A549 treated with AZD2906 at 1 μM for 4 hours (cell line): ENCODE measurements around the gene CDK5. TPM values are rescaled to one million over a fixed set of nuclear protein-coding genes. Genes with fewer than 3 reads are reported as not detected.

Source experiments
- total RNA-seq: library from RNA; stranded (reverse); fragments of 200-300 nt; extraction: Qiagen RNA extraction; gene quantifications from 5 replicates; pipeline ENCODE4 v1.2.3, GENCODE V29; 2022

Gene CDK5
- 29.4 to 32.4 TPM (median 30.5 TPM) in 5 replicates for total RNA-seq

GRCh38 chr7:151057506-151057988 is at the start of gene CDK5:
TSS of gene CDK5 (minus strand) at chr7:151057897. CDS start at chr7:151057848, 49 bp downstream.

GRCh38 chr7:151085691-151086620 is 28.3 kb upstream of the CDK5 start, which contains the start of gene AGAP3:
TSS of gene AGAP3 (plus strand) at chr7:151086475. CDS start at chr7:151086742, 267 bp downstream.

GRCh38 chr7:151083071-151083823 is 25.6 kb upstream of the CDK5 start, which contains the start of gene TMUB1:
TSS of gene TMUB1 (minus strand) at chr7:151083493. CDS start at chr7:151082563, 930 bp downstream.

GRCh38 chr7:151080522-151081169 is 22.9 kb upstream of the CDK5 start, which contains the start of gene FASTK:
TSS of gene FASTK (minus strand) at chr7:151080809. CDS start at chr7:151080766, 43 bp downstream.

GRCh38 chr7:151059367-151060112 is 1.8 kb upstream of the CDK5 start, which contains the start of gene SLC4A2:
TSS of gene SLC4A2 (plus strand) at chr7:151059589. CDS start at chr7:151061988, 2,399 bp downstream.

GRCh38 chr7:151047976-151048815 is 9.5 kb downstream of the CDK5 start, which contains the start of gene ASIC3:
TSS of gene ASIC3 (plus strand) at chr7:151048531. CDS start at chr7:151048886, 355 bp downstream.

GRCh38 chr7:151028131-151028947 is 29.4 kb downstream of the CDK5 start, which contains the start of gene ABCB8:
TSS of gene ABCB8 (plus strand) at chr7:151028450. CDS start at chr7:151028516, 66 bp downstream.

GRCh38 chr7:151024435-151025056 is 33.2 kb downstream of the CDK5 start, which contains the start of gene ATG9B:
TSS of gene ATG9B (minus strand) at chr7:151024494. CDS start at chr7:151024423, 71 bp downstream.

Other genes with a start within 250 kb of the CDK5 start
- 0.02 to 0.07 TPM (median 0.05 TPM) in 4 of 5 replicates, not detected in the other for gene AOC1, start 205.4 kb downstream of the CDK5 start, total RNA-seq
- gene KCNH2, start 79.6 kb downstream of the CDK5 start, total RNA-seq, result 4.0 to 5.9 TPM (median 5.4 TPM) in 5 replicates
- 0.30 to 0.69 TPM (median 0.58 TPM) in 5 replicates for gene NOS3, start 66.9 kb downstream of the CDK5 start, total RNA-seq
- 0.28 to 0.88 TPM (median 0.71 TPM) in 5 replicates for gene ATG9B, start 33.4 kb downstream of the CDK5 start, total RNA-seq
- 36.9 to 51.7 TPM (median 49.2 TPM) in 5 replicates for gene ABCB8, start 29.4 kb downstream of the CDK5 start, total RNA-seq
- 5.1 to 9.9 TPM (median 8.9 TPM) in 5 replicates for gene ASIC3, start 9.4 kb downstream of the CDK5 start, total RNA-seq
- gene SLC4A2, start 1.7 kb upstream of the CDK5 start, total RNA-seq, result 168 to 269 TPM (median 251 TPM) in 5 replicates
- gene FASTK, start 22.9 kb upstream of the CDK5 start, total RNA-seq, result 54.6 to 80.1 TPM (median 75.3 TPM) in 5 replicates
- 36.0 to 59.2 TPM (median 58.8 TPM) in 5 replicates for gene TMUB1, start 25.6 kb upstream of the CDK5 start, total RNA-seq
- 46.2 to 59.5 TPM (median 59.1 TPM) in 5 replicates for gene AGAP3, start 28.6 kb upstream of the CDK5 start, total RNA-seq
- gene GBX1, start 109.8 kb upstream of the CDK5 start, total RNA-seq, result 0.09 TPM in 1 of 5 replicates, not detected in the others
- gene ASB10, start 129.4 kb upstream of the CDK5 start, total RNA-seq, result not detected in 5 replicates
- not detected in 5 replicates for gene H2BK1, start 152.6 kb upstream of the CDK5 start, total RNA-seq
- 59.8 to 64.2 TPM (median 62.4 TPM) in 5 replicates for gene ABCF2, start 169.3 kb upstream of the CDK5 start, total RNA-seq
- gene CHPF2, start 174.6 kb upstream of the CDK5 start, total RNA-seq, result 38.8 to 44.8 TPM (median 43.5 TPM) in 5 replicates
- 7.8 to 9.7 TPM (median 9.3 TPM) in 5 replicates for gene SMARCD3, start 190.8 kb upstream of the CDK5 start, total RNA-seq